ENCODE results near the gene EPHA8.

DNA sequence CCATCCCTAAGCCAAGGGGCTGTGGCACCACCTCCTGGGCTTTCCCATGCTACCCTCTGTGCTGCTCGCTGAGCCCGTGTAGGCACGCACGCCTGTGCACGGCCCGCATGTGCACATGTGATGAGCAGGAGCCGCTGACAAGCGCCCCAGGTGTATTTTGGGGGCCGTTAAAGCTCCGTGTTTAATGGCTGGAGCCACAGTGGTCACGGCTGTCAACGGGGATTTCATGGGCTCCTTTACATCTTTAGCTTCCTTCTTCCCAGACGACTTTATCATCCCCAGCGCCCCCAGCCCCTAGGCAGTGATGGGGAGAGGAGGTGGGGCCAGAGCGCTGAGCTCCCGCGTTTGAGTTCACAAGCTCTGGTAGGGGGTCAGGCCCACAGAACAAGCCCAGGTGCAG, 11.7 kb upstream of the EPHA8 start:
- no peak for TF ChIP-seq RELA (CRISPR knock-in tag; IDR thresholded peaks at IDR 0.05; ENCODE audit: borderline replicate concordance)
- TF ChIP-seq, protein P1, sequence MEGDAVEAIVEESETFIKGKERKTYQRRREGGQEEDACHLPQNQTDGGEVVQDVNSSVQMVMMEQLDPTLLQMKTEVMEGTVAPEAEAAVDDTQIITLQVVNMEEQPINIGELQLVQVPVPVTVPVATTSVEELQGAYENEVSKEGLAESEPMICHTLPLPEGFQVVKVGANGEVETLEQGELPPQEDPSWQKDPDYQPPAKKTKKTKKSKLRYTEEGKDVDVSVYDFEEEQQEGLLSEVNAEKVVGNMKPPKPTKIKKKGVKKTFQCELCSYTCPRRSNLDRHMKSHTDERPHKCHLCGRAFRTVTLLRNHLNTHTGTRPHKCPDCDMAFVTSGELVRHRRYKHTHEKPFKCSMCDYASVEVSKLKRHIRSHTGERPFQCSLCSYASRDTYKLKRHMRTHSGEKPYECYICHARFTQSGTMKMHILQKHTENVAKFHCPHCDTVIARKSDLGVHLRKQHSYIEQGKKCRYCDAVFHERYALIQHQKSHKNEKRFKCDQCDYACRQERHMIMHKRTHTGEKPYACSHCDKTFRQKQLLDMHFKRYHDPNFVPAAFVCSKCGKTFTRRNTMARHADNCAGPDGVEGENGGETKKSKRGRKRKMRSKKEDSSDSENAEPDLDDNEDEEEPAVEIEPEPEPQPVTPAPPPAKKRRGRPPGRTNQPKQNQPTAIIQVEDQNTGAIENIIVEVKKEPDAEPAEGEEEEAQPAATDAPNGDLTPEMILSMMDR (IDR thresholded peaks at IDR 0.05): no peak
- no peak for TF ChIP-seq ETV6 (CRISPR knock-in tag; IDR thresholded peaks at IDR 0.05)
- TF ChIP-seq ATF3 (CRISPR knock-in tag; conservative IDR thresholded peaks at IDR 0.05): no peak
- TF ChIP-seq, protein P2, sequence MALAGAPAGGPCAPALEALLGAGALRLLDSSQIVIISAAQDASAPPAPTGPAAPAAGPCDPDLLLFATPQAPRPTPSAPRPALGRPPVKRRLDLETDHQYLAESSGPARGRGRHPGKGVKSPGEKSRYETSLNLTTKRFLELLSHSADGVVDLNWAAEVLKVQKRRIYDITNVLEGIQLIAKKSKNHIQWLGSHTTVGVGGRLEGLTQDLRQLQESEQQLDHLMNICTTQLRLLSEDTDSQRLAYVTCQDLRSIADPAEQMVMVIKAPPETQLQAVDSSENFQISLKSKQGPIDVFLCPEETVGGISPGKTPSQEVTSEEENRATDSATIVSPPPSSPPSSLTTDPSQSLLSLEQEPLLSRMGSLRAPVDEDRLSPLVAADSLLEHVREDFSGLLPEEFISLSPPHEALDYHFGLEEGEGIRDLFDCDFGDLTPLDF (CRISPR knock-in tag; IDR thresholded peaks at IDR 0.05): no peak
- TF ChIP-seq SP1 (CRISPR knock-in tag; conservative IDR thresholded peaks at IDR 0.05): no peak
- TF ChIP-seq MYBL2 (CRISPR knock-in tag; IDR thresholded peaks at IDR 0.05): no peak
- TF ChIP-seq HMGA2 (CRISPR knock-in tag; IDR thresholded peaks at IDR 0.05): no peak
- TF ChIP-seq, protein P3, sequence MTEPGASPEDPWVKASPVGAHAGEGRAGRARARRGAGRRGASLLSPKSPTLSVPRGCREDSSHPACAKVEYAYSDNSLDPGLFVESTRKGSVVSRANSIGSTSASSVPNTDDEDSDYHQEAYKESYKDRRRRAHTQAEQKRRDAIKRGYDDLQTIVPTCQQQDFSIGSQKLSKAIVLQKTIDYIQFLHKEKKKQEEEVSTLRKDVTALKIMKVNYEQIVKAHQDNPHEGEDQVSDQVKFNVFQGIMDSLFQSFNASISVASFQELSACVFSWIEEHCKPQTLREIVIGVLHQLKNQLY (CRISPR knock-in tag; IDR thresholded peaks at IDR 0.05): no peak
- TF ChIP-seq SOX15 (CRISPR knock-in tag; IDR thresholded peaks at IDR 0.05): no peak
- TF ChIP-seq ZNF138 (CRISPR knock-in tag; conservative IDR thresholded peaks at IDR 0.05): no peak
- TF ChIP-seq NR1H2 (CRISPR knock-in tag; IDR thresholded peaks at IDR 0.05): no peak
- no peak for TF ChIP-seq NFYB (CRISPR knock-in tag; conservative IDR thresholded peaks at IDR 0.05; ENCODE audit: low read depth)
